LNCaP clone FGC (cell line): ENCODE measurements around the gene LYSMD1.

Source experiments
- DNase-seq: peaks from one replicate; pipeline ENCODE4 v3.0.0-alpha.2; 2011; ENCODE audit warnings: low read depth
- H3K4me3 ChIP-seq: 2 replicates; pipeline ENCODE4 v1.5.1; 2011; ENCODE audit warnings: mild to moderate bottlenecking, low read depth, low read length, control low read depth
- TF ChIP-seq, protein P1 (sequence below): IDR thresholded peaks from 2 replicates; pipeline ENCODE4 v1.5.1; 2012; ENCODE audit warnings: mild to moderate bottlenecking; ENCODE audit not compliant: control insufficient read depth, insufficient read depth; ENCODE audit errors: extremely low read depth

Gene LYSMD1

GRCh38 chr1:151171190-151171589, 5.5 kb upstream of the LYSMD1 start:
- DNase-seq: no peak
- no peak overlapping the region for H3K4me3 ChIP-seq
- TF ChIP-seq, protein P1, sequence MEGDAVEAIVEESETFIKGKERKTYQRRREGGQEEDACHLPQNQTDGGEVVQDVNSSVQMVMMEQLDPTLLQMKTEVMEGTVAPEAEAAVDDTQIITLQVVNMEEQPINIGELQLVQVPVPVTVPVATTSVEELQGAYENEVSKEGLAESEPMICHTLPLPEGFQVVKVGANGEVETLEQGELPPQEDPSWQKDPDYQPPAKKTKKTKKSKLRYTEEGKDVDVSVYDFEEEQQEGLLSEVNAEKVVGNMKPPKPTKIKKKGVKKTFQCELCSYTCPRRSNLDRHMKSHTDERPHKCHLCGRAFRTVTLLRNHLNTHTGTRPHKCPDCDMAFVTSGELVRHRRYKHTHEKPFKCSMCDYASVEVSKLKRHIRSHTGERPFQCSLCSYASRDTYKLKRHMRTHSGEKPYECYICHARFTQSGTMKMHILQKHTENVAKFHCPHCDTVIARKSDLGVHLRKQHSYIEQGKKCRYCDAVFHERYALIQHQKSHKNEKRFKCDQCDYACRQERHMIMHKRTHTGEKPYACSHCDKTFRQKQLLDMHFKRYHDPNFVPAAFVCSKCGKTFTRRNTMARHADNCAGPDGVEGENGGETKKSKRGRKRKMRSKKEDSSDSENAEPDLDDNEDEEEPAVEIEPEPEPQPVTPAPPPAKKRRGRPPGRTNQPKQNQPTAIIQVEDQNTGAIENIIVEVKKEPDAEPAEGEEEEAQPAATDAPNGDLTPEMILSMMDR: no peak

DNA sequence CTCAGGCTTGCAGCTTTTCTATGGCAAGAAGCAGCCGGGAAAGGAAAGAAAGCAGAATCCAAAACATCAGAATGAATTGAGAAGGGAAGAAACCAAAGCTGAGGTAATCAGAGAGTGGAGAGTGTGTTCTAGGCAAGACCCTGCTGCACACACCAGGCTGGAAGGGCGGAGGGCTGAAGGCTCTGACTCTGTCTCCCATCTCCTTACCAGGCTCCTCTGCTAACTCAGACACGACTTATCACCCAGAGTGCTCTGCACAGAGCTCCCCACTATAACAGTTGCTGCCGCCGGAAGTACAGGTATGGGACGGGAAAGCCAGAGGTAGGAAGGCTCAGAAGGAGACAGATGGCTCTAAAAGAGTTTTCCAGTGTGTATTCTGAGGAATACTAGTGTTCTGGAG, 1.4 kb upstream of the LYSMD1 start:
- H3K4me3 ChIP-seq: peak overlapping the region; percentile 81
- TF ChIP-seq, protein P1: no peak
- no peak for DNase-seq

- TF ChIP-seq, protein P1: no peak
- no peak for DNase-seq
- H3K4me3 ChIP-seq: peak overlapping the region; percentile 81
Observed at GRCh38 chr1:151166505-151166956, 829 bp upstream of the LYSMD1 start.

- peak overlapping the region; percentile 81 for H3K4me3 ChIP-seq
- DNase-seq: no peak
- TF ChIP-seq, protein P1: no peak
Observed at GRCh38 chr1:151165281-151165737, 393 bp downstream of the LYSMD1 start.

GRCh38 chr1:151164732-151165280, 896 bp downstream of the LYSMD1 start:
- no peak for DNase-seq
- peak overlapping the region; percentile 81 for H3K4me3 ChIP-seq
- TF ChIP-seq, protein P1: no peak

- no peak overlapping the region for H3K4me3 ChIP-seq
- DNase-seq: no peak
- TF ChIP-seq, protein P1: no peak
Observed at GRCh38 chr1:151159373-151159772, 6.3 kb downstream of the LYSMD1 start.

DNA sequence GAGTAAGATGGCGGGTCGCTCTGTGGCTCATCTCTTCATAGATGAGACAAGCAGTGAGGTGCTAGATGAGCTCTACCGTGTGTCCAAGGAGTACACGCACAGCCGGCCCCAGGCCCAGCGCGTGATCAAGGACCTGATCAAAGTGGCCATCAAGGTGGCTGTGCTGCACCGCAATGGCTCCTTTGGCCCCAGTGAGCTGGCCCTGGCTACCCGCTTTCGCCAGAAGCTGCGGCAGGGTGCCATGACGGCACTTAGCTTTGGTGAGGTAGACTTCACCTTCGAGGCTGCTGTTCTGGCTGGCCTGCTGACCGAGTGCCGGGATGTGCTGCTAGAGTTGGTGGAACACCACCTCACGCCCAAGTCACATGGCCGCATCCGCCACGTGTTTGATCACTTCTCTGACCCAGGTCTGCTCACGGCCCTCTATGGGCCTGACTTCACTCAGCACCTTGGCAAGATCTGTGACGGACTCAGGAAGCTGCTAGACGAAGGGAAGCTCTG, 6.9 kb downstream of the LYSMD1 start:
- TF ChIP-seq, protein P1: no peak
- DNase-seq: no peak
- H3K4me3 ChIP-seq: no peak overlapping the region
